K562 (cell line): Measurements from ENCODE around the gene MRPS30. TPM values are rescaled to one million over a fixed set of nuclear protein-coding genes. Genes with fewer than 3 reads are reported as not detected.

Source experiments
- CHD7 ChIP-seq: fragments of 200-600 bp; sonication (generic); IDR thresholded peaks from one replicate; pipeline ENCODE4 v1.6.1; 2012; ENCODE audit warnings: mild to moderate bottlenecking, low read depth, low read length, inconsistent platforms
- E2F8 ChIP-seq: fragments of 450-650 bp; IDR thresholded peaks from 2 replicates; pipeline ENCODE4 v1.7.1; 2018; ENCODE audit warnings: mild to moderate bottlenecking, low read depth; ENCODE audit not compliant: partially characterized antibody
- GMEB1 ChIP-seq: fragments of 250-450 bp; sonication (Bioruptor Pico); IDR thresholded peaks from 2 replicates; pipeline ENCODE4 v1.4.0; 2020; ENCODE audit warnings: mild to moderate bottlenecking
- IFI16 ChIP-seq: fragments of 250-450 bp; sonication (Bioruptor Pico); IDR thresholded peaks from 2 replicates; pipeline ENCODE4 v2.1.2; 2022; ENCODE audit warnings: mild to moderate bottlenecking, inconsistent platforms
- MAFF ChIP-seq: IDR thresholded peaks from 2 replicates; pipeline ENCODE4 v1.6.1; 2012; ENCODE audit warnings: low read length, improper control_type of control experiment
- MTA2 ChIP-seq: fragments of 450-650 bp; IDR thresholded peaks from 2 replicates; pipeline ENCODE4 v1.6.1; 2016; ENCODE audit warnings: low read depth
- NR2C1 ChIP-seq, 2 experiments: fragments of 450-650 bp; IDR thresholded peaks; 2 replicates each; pipeline ENCODE4 v1.6.1; 2017; ENCODE audit warnings: mild to moderate bottlenecking in 2 of 2, antibody characterized with exemption in 1 of 2, inconsistent platforms in 1 of 2, missing compliant biosample characterization in 1 of 2, missing genetic modification characterization in 1 of 2
- RBM22 ChIP-seq: fragments of 200-400 bp; formaldehyde crosslinking; IDR thresholded peaks from 2 replicates; pipeline ENCODE4 v1.6.1; 2018; ENCODE audit warnings: low read length, low read depth; ENCODE audit not compliant: poor library complexity, severe bottlenecking
- TBP ChIP-seq: optimal IDR thresholded peaks from 2 replicates; pipeline ENCODE3; 2011; ENCODE audit warnings: low read depth, low read length, improper control_type of control experiment
- ZNF134 ChIP-seq: fragments of 250-450 bp; sonication (Bioruptor Pico); conservative IDR thresholded peaks from 2 replicates; pipeline ENCODE4 v1.4.0; 2020
- ZNF263 ChIP-seq: sonication (generic); formaldehyde crosslinking; IDR thresholded peaks from 2 replicates; pipeline ENCODE4 v1.8.0; 2022; ENCODE audit warnings: mild to moderate bottlenecking, missing genetic modification reagents, borderline replicate concordance
- polyA plus RNA-seq, 8 experiments: library from polyadenylated mRNA; depleted of rRNA in 4 of 8; stranded (reverse) in 5 of 8; unstranded in 3 of 8; fragments of >200 nt; fragmentation: Nextera tagmentation in 2 of 8; fragmentation: Illumina TruSeq in 1 of 8; extraction: Ambion mirVana in 2 of 8; extraction: Trizol in 1 of 8; gene quantifications; 2 replicates each; pipeline versions ENCODE4 v1.2.1 to v1.2.3, GENCODE V29; 2011 to 2014; ENCODE audit warnings: inconsistent platforms in 1 of 8, missing spikeins in 1 of 8
- total RNA-seq, 7 experiments: library from RNA; depleted of rRNA in 6 of 7; stranded (reverse); fragments of >200 nt in 6 of 7; fragmentation: Illumina TruSeq in 2 of 7; extraction: Trizol in 2 of 7; gene quantifications; 2 replicates each; pipeline versions ENCODE4 v1.2.1 to v1.2.3, GENCODE V29; 2011 to 2021; ENCODE audit warnings: low replicate concordance in 1 of 7

The MRPS30 gene
- total and polyA plus RNA-seq, 9 of the 15 experiments (the other 6 are each of a cell fraction or from before 2014, with no cell fraction given), result 24.3 to 145 (median 114) TPM

GRCh38 chr5:44809215-44809955 lies 638 bp downstream of the MRPS30 start (continued):
- TF ChIP-seq RBM22 (no peak), TBP (no peak), ZNF263 (CRISPR knock-in tag) (peak; percentile 16; the same call in 1 of the 2 replicates), ZNF134 (CRISPR knock-in tag) (no peak), MTA2 (no peak), GMEB1 (no peak), E2F8 (no peak), MAFF (no peak), IFI16 (CRISPR knock-in tag) (no peak), NR2C1 (IDR thresholded peaks at IDR 0.05) (no peak), NR2C1 (tag; IDR thresholded peaks at IDR 0.05) (no peak), CHD7 (no peak)
